Measurements from ENCODE around the gene TOP3B. TPM values are rescaled to one million over a fixed set of nuclear protein-coding genes. Genes with fewer than 3 reads are reported as not detected.

TOP3B gene
- total and polyA plus RNA-seq, 10 of the 15 experiments (the other 5 are each of a cell fraction or from before 2014, with no cell fraction given) = 0.60 to 47.3 (median 33.7) TPM

DNA sequence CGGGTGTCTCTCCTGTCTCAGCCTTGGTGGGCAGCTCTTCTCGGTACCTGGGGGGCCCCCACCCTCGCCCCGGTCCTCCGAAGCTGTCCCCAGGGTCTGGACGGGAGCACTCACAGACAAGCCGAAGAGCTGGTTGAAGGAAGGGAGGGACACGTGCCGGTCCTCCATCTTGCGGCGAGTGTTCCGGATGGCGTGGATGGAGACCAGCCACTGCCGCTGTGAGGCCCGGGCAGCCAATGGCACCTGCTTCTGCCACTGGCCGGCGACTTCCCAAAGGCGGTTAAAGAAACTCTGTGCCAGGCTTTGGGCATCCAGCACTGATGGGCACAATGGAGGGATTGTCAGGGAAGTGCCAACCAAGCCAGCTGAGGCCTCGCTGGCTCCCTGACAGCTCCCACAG is 48.7 kb downstream of the TOP3B start:
- no peak for ATAC-seq
- Histone ChIP-seq H3K79me2 (ENCODE audit: control insufficient read depth, insufficient read depth, low read length) (no peaks in the 10 kb centered on the region), H2AFZ (ENCODE audit: control insufficient read depth, low read depth, low read length) (no peak overlapping the region), H3K9ac (ENCODE audit: control insufficient read depth, insufficient read depth, low read length) (no peak overlapping the region), H3K4me3 (no peak overlapping the region), H3K4me2 (ENCODE audit: control insufficient read depth, insufficient read depth) (no peak overlapping the region), H3K4me1 (ENCODE audit: control insufficient read depth, insufficient read depth, low read length) (peaks cover 13% of the 10 kb centered on the region), H3K27ac (ENCODE audit: control insufficient read depth, insufficient read depth) (no peak overlapping the region), H3K9me3 (replicated peaks; ENCODE audit: control insufficient read depth, insufficient read depth, low read length) (no peaks in the 10 kb centered on the region), H3K36me3 (ENCODE audit: control insufficient read depth in 2 of 2, insufficient read depth in 2 of 2, low read length in 1 of 2) (no peaks in the 10 kb centered on the region; a peak in 1 of 4 replicates), H3K27me3 (replicated peaks in 1 of 2; ENCODE audit: control insufficient read depth in 2 of 2, insufficient read depth in 2 of 2, low read length in 1 of 2) (no peaks in the 10 kb centered on the region), H4K20me1 (ENCODE audit: control insufficient read depth, insufficient read depth) (no peaks in the 10 kb centered on the region)
- no peak for TF ChIP-seq RB1 (IDR thresholded peaks at IDR 0.05; ENCODE audit: borderline replicate concordance)
- TF ChIP-seq JUND (IDR thresholded peaks at IDR 0.05; ENCODE audit: low read depth, low read length) = no peak
- no peak for TF ChIP-seq TCF12 (IDR thresholded peaks at IDR 0.05; ENCODE audit: low read depth, low read length)
- intact Hi-C loops (cut with micrococcal nuclease; ENCODE audit: unreplicated experiment) (loop anchor here (10.0 kb wide), 1 partner anchor 159 kb away; no protein-coding TSS in a partner anchor), in situ Hi-C loops (cut with MboI) (loop anchor here (10.0 kb wide), 1 partner anchor 59 kb away; no protein-coding TSS in a partner anchor)
- BruUV-seq (replicated peaks) = no TSS peak
- WGBS (ENCODE audit: insufficient coverage, insufficient replicate concordance, low lambda C conversion rate, missing lambda C conversion rate) = 90% methylated on average over 19 of the region's 19 CpGs
- ChIA-PET POLR2A (no interaction called here), SMC1A (ENCODE audit: uncharacterized antibody, unreplicated experiment) (no interaction called here), RAD21 (ENCODE audit: unreplicated experiment) (no interaction called here), CTCF (no interaction called here)
- FAIRE-seq = no peak
- no peak for DNase-seq (ENCODE audit: low read depth, low spot score)

DNA sequence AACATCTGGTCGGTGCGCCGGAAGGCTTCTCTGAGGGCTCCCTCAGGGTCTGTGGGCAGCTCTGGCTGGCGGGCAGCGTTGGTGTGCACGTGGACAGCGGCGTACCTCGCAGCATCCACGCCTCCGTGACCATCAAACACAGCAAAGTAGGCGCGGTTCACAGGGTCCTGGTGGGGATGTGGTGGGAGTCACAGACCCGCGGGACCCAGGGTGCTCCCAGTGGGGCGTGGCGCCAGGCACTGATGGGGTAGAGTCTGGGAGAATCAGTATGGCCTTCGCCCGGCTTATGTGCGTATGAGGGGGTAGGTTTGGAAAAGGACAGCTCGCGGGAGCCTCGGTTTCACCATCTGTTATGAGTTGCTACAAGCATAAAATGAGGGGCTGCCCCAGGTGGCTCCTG is 49.2 kb downstream of the TOP3B start:
- no peaks in the 10 kb centered on the region for H3K9me3 ChIP-seq (replicated peaks; ENCODE audit: control insufficient read depth, insufficient read depth, low read length)
- SMC1A ChIA-PET (ENCODE audit: uncharacterized antibody, unreplicated experiment) = no interaction called here
- RAD21 ChIA-PET (ENCODE audit: unreplicated experiment) = no interaction called here
- POLR2A ChIA-PET = no interaction called here
- TF ChIP-seq, protein P1, sequence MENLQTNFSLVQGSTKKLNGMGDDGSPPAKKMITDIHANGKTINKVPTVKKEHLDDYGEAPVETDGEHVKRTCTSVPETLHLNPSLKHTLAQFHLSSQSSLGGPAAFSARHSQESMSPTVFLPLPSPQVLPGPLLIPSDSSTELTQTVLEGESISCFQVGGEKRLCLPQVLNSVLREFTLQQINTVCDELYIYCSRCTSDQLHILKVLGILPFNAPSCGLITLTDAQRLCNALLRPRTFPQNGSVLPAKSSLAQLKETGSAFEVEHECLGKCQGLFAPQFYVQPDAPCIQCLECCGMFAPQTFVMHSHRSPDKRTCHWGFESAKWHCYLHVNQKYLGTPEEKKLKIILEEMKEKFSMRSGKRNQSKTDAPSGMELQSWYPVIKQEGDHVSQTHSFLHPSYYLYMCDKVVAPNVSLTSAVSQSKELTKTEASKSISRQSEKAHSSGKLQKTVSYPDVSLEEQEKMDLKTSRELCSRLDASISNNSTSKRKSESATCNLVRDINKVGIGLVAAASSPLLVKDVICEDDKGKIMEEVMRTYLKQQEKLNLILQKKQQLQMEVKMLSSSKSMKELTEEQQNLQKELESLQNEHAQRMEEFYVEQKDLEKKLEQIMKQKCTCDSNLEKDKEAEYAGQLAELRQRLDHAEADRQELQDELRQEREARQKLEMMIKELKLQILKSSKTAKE (IDR thresholded peaks at IDR 0.05; ENCODE audit: low read depth, poor library complexity, severe bottlenecking) = no peak
- TF ChIP-seq GABPA (IDR thresholded peaks at IDR 0.05; ENCODE audit: low read depth) = no peak
- TF ChIP-seq BRCA1 (IDR thresholded peaks at IDR 0.05; ENCODE audit: low read depth, low read length) = no peak
- no peak overlapping the region for H3K4me3 ChIP-seq
- no peak overlapping the region for H3K9ac ChIP-seq (ENCODE audit: control insufficient read depth, insufficient read depth, low read length)
- DNase-seq (ENCODE audit: low read depth, low spot score) (no peak), FAIRE-seq (no peak), ATAC-seq (no peak)
- no peaks in the 10 kb centered on the region for H3K27me3 ChIP-seq (replicated peaks in 1 of 2; ENCODE audit: control insufficient read depth in 2 of 2, insufficient read depth in 2 of 2, low read length in 1 of 2)
- no peak overlapping the region for H3K27ac ChIP-seq (ENCODE audit: control insufficient read depth, insufficient read depth)
- no peaks in the 10 kb centered on the region; a peak in 1 of 4 replicates for H3K36me3 ChIP-seq (ENCODE audit: control insufficient read depth in 2 of 2, insufficient read depth in 2 of 2, low read length in 1 of 2)
- H3K79me2 ChIP-seq (ENCODE audit: control insufficient read depth, insufficient read depth, low read length) = no peaks in the 10 kb centered on the region
- intact Hi-C loops (cut with micrococcal nuclease; ENCODE audit: unreplicated experiment) = loop anchor here (10.0 kb wide), 1 partner anchor 159 kb away; no protein-coding TSS in a partner anchor
- no peak overlapping the region for H2AFZ ChIP-seq (ENCODE audit: control insufficient read depth, low read depth, low read length)
- H3K4me2 ChIP-seq (ENCODE audit: control insufficient read depth, insufficient read depth) = no peak overlapping the region
- 92% methylated on average over 23 of the region's 23 CpGs for WGBS (ENCODE audit: insufficient coverage, insufficient replicate concordance, low lambda C conversion rate, missing lambda C conversion rate)
- H3K4me1 ChIP-seq (ENCODE audit: control insufficient read depth, insufficient read depth, low read length) = peaks cover 10% of the 10 kb centered on the region
- CTCF ChIA-PET = no interaction called here
- H4K20me1 ChIP-seq (ENCODE audit: control insufficient read depth, insufficient read depth) = no peaks in the 10 kb centered on the region
- no TSS peak for BruUV-seq (replicated peaks)
- in situ Hi-C loops (cut with MboI) = loop anchor here (10.0 kb wide), 1 partner anchor 59 kb away; no protein-coding TSS in a partner anchor
